ENCODE results near the gene TNFAIP2.

Gene TNFAIP2

DNA sequence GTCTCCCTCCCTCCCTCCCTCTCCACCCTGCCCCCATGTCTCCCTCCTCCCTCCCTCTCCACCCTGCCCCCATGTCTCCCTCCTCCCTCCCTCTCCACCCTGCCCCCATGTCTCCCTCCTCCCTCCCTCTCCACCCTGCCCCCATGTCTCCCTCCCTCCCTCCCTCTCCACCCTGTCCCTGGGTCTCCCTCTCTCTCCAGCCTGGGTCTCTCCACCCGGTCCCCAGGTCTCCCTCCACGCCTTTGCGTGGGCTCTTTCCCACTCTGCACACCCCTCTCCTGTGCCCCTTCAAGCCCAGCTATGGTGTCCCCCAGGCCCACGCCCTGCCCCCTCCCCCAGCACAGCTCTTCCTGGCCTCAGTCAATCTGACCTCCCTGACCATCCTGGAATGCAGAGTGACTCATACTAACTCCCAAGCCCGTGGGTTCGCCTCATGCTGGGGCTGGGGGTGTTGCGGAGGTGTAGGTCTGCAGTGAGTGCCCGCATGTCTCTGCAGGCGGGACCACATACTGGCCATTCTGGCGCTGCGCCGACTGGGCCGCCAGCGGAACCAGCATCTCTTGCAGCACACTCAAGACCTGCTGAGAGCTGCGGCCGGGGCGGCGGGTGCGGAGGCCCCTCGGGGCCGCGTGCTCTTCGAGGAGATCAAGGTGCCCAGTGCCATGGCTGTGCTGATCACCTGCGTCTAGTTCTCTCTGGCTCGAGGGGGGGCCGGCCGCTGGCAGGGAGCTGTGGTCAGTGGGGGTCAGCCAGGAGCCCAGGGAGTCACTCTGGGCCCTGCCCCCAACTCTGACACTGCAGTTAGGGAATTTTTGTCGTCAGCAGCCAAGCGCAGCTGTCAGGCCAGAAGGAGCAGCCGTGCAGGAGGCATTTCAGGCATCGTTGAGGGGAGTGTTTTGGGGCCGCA, 13.5 kb upstream of the TNFAIP2 start:
- TF ChIP-seq, protein P1, sequence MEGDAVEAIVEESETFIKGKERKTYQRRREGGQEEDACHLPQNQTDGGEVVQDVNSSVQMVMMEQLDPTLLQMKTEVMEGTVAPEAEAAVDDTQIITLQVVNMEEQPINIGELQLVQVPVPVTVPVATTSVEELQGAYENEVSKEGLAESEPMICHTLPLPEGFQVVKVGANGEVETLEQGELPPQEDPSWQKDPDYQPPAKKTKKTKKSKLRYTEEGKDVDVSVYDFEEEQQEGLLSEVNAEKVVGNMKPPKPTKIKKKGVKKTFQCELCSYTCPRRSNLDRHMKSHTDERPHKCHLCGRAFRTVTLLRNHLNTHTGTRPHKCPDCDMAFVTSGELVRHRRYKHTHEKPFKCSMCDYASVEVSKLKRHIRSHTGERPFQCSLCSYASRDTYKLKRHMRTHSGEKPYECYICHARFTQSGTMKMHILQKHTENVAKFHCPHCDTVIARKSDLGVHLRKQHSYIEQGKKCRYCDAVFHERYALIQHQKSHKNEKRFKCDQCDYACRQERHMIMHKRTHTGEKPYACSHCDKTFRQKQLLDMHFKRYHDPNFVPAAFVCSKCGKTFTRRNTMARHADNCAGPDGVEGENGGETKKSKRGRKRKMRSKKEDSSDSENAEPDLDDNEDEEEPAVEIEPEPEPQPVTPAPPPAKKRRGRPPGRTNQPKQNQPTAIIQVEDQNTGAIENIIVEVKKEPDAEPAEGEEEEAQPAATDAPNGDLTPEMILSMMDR (conservative IDR thresholded peaks at IDR 0.05; ENCODE audit: control insufficient read depth, insufficient read depth, low read depth, low read length): no peak
- peak; percentile 81 for DNase-seq (ENCODE audit: low read depth)
- H3K4me3 ChIP-seq (ENCODE audit: control insufficient read depth, low read depth, low read length): peak overlapping the region; percentile 2

DNA sequence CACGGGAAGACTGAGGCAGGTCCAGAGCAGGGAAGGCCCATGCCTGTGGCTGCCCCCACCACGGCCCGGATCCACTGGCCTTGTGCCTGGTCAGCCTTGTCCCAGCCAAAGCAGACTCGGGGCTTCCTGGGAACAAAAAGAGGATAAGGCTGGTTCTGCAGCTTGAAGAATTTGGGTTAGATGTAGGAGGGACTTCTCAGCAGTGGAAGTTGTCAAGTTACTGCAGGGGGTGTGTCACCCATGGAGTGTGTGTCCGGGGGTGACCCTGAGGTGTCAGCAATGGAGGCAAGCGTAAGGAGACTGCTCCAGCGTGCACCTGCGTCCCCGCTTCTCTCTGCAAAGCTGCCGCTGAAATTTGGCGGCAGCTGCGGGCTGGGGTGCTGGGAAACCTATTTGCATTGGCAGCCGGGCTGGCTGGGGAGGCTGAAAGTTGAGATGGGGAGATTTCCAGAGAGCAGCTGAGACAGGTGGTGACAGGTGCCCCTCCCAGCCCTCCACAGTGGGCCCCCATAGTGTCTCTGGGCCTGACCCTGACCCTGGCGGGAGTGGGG, 12.5 kb upstream of the TNFAIP2 start:
- no peak for DNase-seq (ENCODE audit: low read depth)
- no peak overlapping the region for H3K4me3 ChIP-seq (ENCODE audit: control insufficient read depth, low read depth, low read length)
- TF ChIP-seq, protein P1 (conservative IDR thresholded peaks at IDR 0.05; ENCODE audit: control insufficient read depth, insufficient read depth, low read depth, low read length): no peak

DNA sequence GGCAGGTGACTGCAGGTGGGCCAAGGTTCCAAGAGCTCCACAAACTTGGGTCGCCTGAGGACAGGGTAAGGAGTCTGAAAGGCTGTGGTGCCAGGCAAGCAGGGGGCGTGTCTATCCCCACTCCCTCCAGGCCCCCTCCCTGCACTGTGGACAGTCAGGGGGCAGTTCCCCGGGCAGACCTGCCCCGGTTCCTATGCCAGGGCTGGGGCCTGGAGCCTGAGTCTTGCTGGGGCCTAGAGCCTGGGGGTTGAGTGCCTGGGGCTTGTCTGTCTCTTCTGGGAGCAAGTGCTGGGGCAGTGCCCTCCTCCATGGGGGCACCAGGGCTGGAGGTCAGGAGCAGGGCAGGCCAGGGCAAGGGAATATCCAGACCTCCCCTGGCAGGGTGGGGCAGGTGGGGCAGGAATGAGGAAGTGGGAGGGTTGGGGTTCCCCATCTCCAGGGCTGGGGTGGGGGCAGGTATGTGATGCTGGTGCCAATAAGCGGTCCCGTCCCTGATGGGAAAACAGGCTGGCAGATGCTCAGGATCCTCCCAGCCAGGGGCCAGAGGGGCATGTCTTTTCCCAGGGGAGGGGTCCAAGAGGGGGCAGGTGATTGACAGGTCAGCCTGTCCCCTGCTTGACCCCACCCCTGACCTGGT, 11.9 kb upstream of the TNFAIP2 start:
- H3K4me3 ChIP-seq (ENCODE audit: control insufficient read depth, low read depth, low read length): no peak overlapping the region
- DNase-seq (ENCODE audit: low read depth): no peak
- TF ChIP-seq, protein P1 (conservative IDR thresholded peaks at IDR 0.05; ENCODE audit: control insufficient read depth, insufficient read depth, low read depth, low read length): no peak

DNA sequence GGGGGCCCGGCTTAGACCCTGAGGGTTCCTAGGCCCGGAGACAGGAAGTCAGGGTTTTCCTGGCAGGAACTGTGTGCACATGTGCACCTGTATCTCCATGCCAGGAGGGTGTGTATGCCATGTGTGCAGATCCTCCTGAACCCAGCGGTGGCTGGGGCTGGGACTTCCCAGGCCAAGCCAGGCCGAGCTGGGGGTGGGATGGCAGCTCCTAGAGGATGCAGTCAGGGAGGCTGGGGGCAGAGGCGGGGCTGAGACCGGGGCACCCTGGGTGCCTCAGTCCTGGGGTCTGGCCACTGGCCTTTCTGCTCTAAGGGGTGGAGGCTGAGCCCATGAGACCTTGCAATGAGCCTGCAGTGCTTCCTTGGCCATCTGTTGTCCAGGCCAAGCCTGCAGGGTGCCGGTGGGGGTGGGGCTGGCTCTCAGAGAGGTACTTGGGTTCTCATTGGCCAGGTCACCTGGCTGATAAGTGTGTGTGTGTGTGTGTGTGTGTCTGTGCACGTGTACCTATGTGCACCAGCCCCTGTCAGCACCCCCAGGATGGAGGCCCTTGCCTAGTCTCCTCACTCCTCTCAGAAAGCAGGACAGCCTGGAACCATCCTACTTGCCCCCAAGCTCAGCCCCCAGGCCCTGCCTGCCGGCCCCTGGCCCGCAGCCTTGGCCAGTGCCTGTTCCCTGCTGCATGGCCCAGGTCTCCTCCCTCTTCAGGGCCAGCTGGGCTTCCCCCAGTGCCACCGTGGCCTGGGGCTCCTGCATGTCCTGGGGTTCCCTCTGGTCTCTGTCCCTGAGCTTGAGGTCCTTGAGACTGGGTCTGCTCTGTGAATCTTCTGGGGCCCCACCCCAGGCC, 10.6 kb upstream of the TNFAIP2 start:
- no peak overlapping the region for H3K4me3 ChIP-seq (ENCODE audit: control insufficient read depth, low read depth, low read length)
- TF ChIP-seq, protein P1 (conservative IDR thresholded peaks at IDR 0.05; ENCODE audit: control insufficient read depth, insufficient read depth, low read depth, low read length): no peak
- no peak for DNase-seq (ENCODE audit: low read depth)

DNA sequence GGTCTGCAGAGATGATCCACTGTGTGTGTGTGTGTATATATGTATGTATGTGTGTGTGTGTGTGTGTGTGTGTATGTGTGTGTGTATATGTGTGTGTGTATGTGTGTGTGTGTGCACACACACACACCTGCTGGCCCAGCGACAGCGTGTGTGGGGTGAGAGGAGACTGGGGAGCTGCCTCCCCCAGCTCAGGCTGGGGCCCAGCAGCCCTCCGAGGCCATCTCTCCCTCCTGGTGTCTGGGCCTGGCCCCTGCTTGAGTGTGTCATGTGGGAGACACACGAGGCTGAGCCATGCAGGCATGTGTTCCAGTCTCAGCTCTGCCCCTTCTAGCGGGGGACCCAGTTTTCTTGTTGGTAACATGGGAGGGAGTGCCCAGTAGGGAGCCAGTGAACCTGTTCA, 10.0 kb upstream of the TNFAIP2 start:
- no peak for DNase-seq (ENCODE audit: low read depth)

More for the DNA sequence above, 10.0 kb upstream of the TNFAIP2 start:
- H3K4me3 ChIP-seq (ENCODE audit: control insufficient read depth, low read depth, low read length): no peak overlapping the region
- TF ChIP-seq, protein P1 (conservative IDR thresholded peaks at IDR 0.05; ENCODE audit: control insufficient read depth, insufficient read depth, low read depth, low read length): no peak
